Measurements from ENCODE around the gene MVB12A. TPM values are rescaled to one million over a fixed set of nuclear protein-coding genes. Genes with fewer than 3 reads are reported as not detected.

MVB12A gene
- total and polyA plus RNA-seq, 2 of the 8 experiments (the other 6 are each of a cell fraction or from before 2014, with no cell fraction given), result 37.9 to 76.6 TPM

DNA sequence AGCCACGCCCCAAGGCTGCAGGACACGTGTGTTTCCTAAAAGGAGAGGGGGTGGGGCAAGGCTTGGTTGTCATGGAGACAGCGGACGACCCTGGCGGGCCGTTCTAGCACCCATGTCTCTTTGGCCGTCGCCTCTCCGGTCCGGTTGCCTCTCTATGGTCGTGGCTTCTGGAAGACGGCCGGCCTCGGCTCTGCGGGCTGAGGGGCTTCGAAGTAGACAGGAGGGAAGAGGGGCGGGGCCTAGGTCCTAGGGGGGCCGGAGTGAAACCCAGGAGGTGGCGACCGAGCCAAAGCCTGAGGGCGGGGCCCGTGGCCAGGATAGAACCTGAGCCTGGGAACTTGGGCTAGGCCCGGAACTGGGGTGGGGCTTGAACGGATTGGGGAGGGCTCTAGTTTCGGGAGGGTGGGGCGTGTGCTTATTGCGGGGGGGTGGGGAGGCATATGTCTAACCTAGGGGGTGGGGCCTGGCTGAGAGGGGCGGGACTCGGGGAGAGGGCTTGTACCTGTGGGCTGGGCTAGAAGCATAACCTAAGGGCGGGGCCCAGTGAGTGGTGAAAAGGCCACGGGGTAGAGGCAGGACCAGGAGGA, 49.7 kb downstream of the MVB12A start:
- Histone ChIP-seq H2AFZ (ENCODE audit: low read length) (peak overlapping the region; percentile 100), H3K23ac (ENCODE audit: insufficient read length) (no peak overlapping the region)
- peak; percentile 45 for FAIRE-seq
- TF ChIP-seq BRCA1 (IDR thresholded peaks at IDR 0.05; ENCODE audit: low read depth, low read length) (no peak), CHD1 (IDR thresholded peaks at IDR 0.05; ENCODE audit: low read depth, low read length) (no peak), GABPA (IDR thresholded peaks at IDR 0.05; ENCODE audit: borderline replicate concordance, insufficient read depth, low read length) (no peak), TCF12 (IDR thresholded peaks at IDR 0.05; ENCODE audit: low read depth, low read length) (no peak), NANOG (IDR thresholded peaks at IDR 0.05; ENCODE audit: insufficient read depth, low read depth, low read length, poor library complexity, severe bottlenecking) (no peak), HDAC6 (IDR thresholded peaks at IDR 0.05; ENCODE audit: low read depth, low read length) (no peak), RXRA (IDR thresholded peaks at IDR 0.05; ENCODE audit: insufficient read depth, low read depth, low read length) (no peak), RAD21 (IDR thresholded peaks at IDR 0.05 in 1 of 2, conservative IDR thresholded peaks at IDR 0.05 in 1 of 2; ENCODE audit: low read depth in 2 of 2, low read length in 2 of 2) (no peak), KDM4A (IDR thresholded peaks at IDR 0.05; ENCODE audit: low read depth, low read length, severe bottlenecking) (peak; percentile 63), SUZ12 (IDR thresholded peaks at IDR 0.05; ENCODE audit: low read length) (no peak)
- TF ChIP-seq, protein P1, sequence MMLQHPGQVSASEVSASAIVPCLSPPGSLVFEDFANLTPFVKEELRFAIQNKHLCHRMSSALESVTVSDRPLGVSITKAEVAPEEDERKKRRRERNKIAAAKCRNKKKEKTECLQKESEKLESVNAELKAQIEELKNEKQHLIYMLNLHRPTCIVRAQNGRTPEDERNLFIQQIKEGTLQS (IDR thresholded peaks at IDR 0.05; ENCODE audit: insufficient read depth, low read depth, low read length), result no peak

More for the DNA sequence above, 49.7 kb downstream of the MVB12A start:
- H3K9ac ChIP-seq (replicated peaks in 1 of 4; ENCODE audit: extremely low read depth in 1 of 4, low read depth in 3 of 4, low read length in 3 of 4), result 0 out of 7 replicates have a peak overlapping the region, but pooled peaks of 2 of the 4 experiments have one; percentile 6 to 8
- H3K36me3 ChIP-seq (ENCODE audit: control insufficient read depth in 2 of 4, insufficient read depth in 4 of 4, low read length in 3 of 4), result no peaks in the 10 kb centered on the region
- no peak overlapping the region for H3K27ac ChIP-seq (ENCODE audit: low read depth, low read length)
- H4K91ac ChIP-seq (replicated peaks; ENCODE audit: insufficient read length, low read length), result no peak overlapping the region
- POLR2A ChIA-PET (ENCODE audit: partially characterized antibody), result interaction anchor here (0.7 to 1.7 kb wide), 2 partner anchors 27 to 66 kb away, joined by 3 to 4 read pairs; no protein-coding TSS in a partner anchor
- peak; percentile 92 to 95 for DNase-seq (ENCODE audit: low read depth in 1 of 2, low spot score in 2 of 2)
- 0% methylated on average over 20 of the region's 31 CpGs; no CpG with 5 or more reads in 1 of the 2 experiments for WGBS, 2 experiments (ENCODE audit: extremely low coverage in 1 of 2, insufficient coverage in 1 of 2, insufficient read length in 1 of 2, insufficient replicate concordance in 2 of 2, low coverage in 1 of 2, low lambda C conversion rate in 2 of 2, missing lambda C conversion rate in 1 of 2)
- peak overlapping the region; percentile 70 to 84 (median 79) for H3K4me3 ChIP-seq (ENCODE audit: extremely low read depth in 1 of 4, insufficient read depth in 2 of 4, low read depth in 3 of 4, low read length in 4 of 4)
- H2BK20ac ChIP-seq (ENCODE audit: low read length), result no peak overlapping the region
- peaks cover 0 to 20% (median 8%) of the 10 kb centered on the region in 4 experiments; a peak in 5 of 7 replicates for H3K4me1 ChIP-seq (replicated peaks in 1 of 4; ENCODE audit: control insufficient read depth in 3 of 4, insufficient read depth in 4 of 4, low read length in 3 of 4)
- peaks cover 16% of the 10 kb centered on the region; the same call in 1 of the 2 replicates for H3K23me2 ChIP-seq (ENCODE audit: low read depth, low read length)
- no peak overlapping the region for H4K8ac ChIP-seq (ENCODE audit: extremely low read depth, insufficient read depth, low read length)
- no peaks in the 10 kb centered on the region for H3K79me1 ChIP-seq (ENCODE audit: low read depth, low read length)
- peak overlapping the region; percentile 74; the same call in 1 of the 2 replicates for H2BK5ac ChIP-seq (ENCODE audit: low read depth, low read length)
- no peak overlapping the region for H3K56ac ChIP-seq (replicated peaks; ENCODE audit: insufficient read length, low read depth, low read length)
- H4K20me1 ChIP-seq (replicated peaks in 1 of 2; ENCODE audit: control insufficient read depth in 1 of 2, insufficient read depth in 2 of 2, low read length in 2 of 2), result no peaks in the 10 kb centered on the region
- H3K9me3 ChIP-seq (ENCODE audit: insufficient read depth in 2 of 2, low read depth in 1 of 2, low read length in 1 of 2), result no peaks in the 10 kb centered on the region
- no peaks in the 10 kb centered on the region; a peak in 1 of 4 replicates for H3K79me2 ChIP-seq (ENCODE audit: control insufficient read depth in 1 of 2, insufficient read depth in 2 of 2, low read length in 2 of 2)
- H3K27me3 ChIP-seq (replicated peaks in 1 of 4; ENCODE audit: control insufficient read depth in 3 of 4, extremely low read depth in 1 of 4, insufficient read depth in 3 of 4, low read length in 3 of 4), result peaks cover 0 to 11% (median 5%) of the 10 kb centered on the region in 4 experiments; a peak in 3 of 7 replicates
- CTCF ChIA-PET (ENCODE audit: partially characterized antibody), result interaction anchor here (0.5 to 4.3 kb wide), 7 partner anchors 14 to 134 kb away, joined by 3 to 39 read pairs (median 3); partner anchors contain the start of gene CCDC194
- H3K4ac ChIP-seq (replicated peaks; ENCODE audit: insufficient read length, low read depth, low read length), result no peak overlapping the region
- H3K18ac ChIP-seq (ENCODE audit: extremely low read depth, low read length), result peak overlapping the region; percentile 94; the same call in 1 of the 2 replicates
- H2AK5ac ChIP-seq (ENCODE audit: low read depth, low read length), result no peak overlapping the region
- H3K14ac ChIP-seq (ENCODE audit: insufficient read length), result no peak overlapping the region
- H2BK120ac ChIP-seq (replicated peaks; ENCODE audit: low read depth, low read length), result no peak overlapping the region
- H3K4me2 ChIP-seq (ENCODE audit: insufficient read depth in 1 of 2, low read depth in 2 of 2, low read length in 2 of 2), result peak overlapping the region; percentile 91 to 96
- peak overlapping the region; percentile 73 for H4K5ac ChIP-seq (ENCODE audit: insufficient read length, low read depth, low read length)
- H2BK12ac ChIP-seq (ENCODE audit: low read depth, low read length), result peak overlapping the region; percentile 96; the same call in 1 of the 2 replicates
- peak overlapping the region; percentile 90; the same call in 1 of the 2 replicates for H2BK15ac ChIP-seq (ENCODE audit: low read length)
